Hypothalamus (tissue), 51 donors: ENCODE results near the gene BCDIN3D.
"Not testable (repeated sequence)": the region's sequence is repeated elsewhere in the genome, so short reads cannot be mapped to it uniquely, and the experiment has no call there.

Experiments used
- DNase-seq, 51 donors: peaks; one replicate each; lab custom pipeline; 2025; lab: John Stamatoyannopoulos, UW

Gene BCDIN3D, protein sequence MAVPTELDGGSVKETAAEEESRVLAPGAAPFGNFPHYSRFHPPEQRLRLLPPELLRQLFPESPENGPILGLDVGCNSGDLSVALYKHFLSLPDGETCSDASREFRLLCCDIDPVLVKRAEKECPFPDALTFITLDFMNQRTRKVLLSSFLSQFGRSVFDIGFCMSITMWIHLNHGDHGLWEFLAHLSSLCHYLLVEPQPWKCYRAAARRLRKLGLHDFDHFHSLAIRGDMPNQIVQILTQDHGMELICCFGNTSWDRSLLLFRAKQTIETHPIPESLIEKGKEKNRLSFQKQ

DNA sequence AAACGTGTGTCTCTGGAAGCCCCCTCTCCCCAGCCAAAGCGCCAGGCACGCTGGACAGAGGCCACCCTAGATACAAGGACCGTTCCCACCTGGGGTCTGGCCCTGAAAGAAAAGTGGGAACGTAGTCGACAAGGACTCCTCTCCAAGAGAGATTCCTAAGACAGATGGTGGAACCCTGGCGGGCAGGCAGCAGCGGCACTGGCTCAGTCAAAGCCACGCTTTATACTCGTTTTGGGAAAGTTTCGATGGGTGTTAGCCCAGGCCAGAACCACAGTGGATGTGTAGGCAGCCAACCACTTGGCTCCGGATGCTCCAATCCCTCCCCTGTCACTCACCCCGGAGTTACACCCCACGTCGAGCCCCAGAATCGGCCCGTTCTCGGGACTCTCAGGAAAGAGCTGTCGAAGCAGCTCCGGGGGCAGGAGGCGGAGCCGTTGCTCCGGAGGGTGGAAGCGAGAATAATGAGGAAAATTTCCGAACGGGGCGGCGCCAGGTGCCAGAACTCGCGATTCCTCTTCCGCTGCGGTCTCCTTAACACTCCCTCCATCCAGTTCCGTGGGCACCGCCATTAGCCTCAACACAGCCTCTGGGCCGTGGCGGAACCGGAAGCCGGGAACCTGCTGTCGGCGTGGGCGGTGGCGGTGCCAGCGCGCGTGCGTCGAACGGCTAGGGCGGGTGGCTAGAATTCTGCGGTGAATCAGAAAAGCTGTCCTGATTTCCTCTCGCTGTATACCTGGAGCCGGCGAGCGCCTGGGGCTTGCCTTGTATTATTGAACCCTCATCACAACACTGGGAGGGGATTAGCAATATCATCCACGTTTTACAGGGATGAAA lies at the start of gene BCDIN3D:
Gene BCDIN3D, minus strand, starts transcription at position 588 of the 834 bp plus-strand sequence. Its CDS starts 19 bp downstream, at position 569.
- DNase-seq = peak; percentile 62 to 94 (median 83)

DNA sequence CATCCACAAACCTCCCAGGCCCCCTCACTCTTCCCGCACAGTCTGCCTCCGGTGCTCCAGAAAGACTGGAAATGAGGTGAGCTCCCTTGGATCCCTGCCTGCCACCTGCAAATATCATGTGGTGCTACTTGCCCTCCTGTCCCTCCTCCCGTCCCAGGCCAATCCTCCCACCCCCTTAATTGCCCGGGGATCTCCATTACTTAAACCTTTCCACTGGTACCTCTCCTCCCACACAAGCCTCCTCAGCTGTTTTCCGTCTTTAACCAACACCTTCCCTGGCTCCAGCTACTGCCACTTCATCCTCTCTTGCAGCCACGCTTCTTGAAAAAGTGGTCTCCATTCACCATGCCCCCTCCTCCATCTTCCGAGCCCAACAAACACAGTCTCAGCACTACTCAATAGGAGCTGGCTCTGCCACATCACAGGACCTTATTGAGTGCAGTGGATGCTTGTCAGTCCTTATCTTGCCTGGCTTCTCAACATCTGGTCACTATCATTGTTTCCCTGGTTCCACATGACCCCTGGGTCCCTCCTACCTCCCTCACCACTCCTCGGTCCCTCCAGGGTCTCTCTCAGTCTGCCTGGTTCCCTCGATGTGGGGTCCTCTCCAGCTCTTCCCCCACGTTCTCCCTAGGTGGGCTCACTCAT lies 49.3 kb upstream of the BCDIN3D start:
- no peak for DNase-seq

DNA sequence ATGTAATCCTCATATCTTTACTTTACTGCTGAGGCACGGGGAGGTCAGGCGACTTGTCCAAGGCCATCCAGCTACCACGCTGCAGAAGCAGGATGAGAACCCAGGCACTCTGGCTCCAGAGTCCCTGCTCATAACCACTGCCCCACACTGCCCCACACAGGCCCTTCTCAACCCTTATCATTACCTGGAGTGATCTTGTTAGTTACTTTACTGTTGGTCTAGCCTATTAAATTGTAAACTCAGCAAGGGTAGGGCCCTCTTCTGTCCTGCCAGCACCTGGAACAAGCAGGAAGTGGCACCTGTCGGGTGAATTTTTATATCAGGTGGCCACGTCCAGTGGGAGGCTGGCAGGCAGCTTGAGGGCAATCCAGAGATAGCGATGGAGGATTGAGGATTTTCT lies 48.6 kb upstream of the BCDIN3D start:
- no peak for DNase-seq

DNA sequence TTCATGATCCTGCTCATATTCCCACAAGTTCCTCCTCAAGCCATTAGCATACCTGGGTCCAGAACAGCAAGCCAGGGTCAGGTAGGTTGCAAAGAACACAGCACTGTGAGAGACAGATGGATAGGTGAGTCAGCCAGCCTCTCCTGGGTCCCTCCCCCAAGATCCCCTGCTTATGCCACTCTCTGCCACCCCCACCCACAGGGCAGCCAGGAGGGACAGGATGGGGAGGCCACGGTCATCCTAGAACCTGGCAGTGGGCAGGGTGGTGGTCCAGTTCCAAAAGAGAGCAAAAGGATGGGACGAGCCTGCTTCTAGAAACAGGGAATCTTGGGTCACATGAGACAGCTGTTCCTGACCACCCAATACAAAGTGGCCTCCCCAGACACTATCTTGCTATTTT lies 48.1 kb upstream of the BCDIN3D start:
- DNase-seq = no peak

DNA sequence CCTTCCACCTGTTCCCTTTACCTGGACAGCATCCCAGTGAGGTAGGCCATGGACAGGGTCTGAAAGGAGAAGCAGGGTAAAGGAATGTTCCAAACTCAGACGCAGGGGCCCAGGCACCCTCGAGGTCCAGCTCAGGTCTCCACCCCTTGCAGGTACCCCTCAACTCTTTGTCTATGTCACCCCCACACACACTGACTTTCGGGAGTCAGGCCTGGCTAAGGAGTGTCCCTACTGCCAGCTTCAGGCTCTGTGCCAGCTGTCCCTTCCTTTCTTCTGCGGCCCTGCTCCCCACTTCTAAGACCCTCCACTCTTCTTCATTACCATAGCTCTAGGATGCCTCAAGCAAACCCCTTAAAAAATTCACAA lies 47.2 kb upstream of the BCDIN3D start:
- DNase-seq = no peak

DNA sequence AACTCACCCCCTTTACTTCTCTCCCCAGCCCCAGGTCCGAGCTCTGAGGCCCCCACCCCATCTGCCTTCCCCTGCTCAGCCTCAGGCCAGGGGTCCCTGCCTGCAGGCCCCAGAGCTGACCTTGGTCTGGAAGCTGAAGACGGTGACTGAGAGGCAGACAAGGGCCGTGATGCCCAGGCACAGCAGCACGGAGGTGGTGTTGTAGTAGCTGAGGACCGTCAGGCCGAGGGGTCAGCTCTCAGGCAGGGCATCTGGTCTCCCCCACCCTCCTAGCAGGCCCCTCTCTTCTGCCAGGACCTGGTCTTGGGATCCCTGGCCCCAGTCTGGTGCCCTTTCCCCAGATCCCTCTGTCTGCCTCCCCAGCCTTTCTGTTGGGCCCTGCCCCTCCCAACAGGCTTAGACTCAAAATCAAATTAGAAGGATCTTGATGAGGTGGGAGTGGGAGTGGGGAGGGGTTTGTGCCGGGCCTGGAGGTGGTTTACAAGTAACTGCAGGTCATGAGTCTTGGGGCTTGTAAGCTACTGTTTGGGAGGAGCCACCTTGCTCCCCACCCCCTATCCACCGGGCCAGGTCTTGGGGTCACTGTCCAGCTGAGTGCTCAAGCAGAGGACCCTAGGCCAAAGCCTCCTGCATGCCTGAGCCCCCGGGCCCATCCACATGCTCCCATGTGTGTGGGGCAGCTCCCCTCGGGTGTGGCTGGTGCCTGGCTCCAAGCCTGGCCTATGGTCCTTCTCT lies 46.6 kb upstream of the BCDIN3D start:
- no peak for DNase-seq

DNA sequence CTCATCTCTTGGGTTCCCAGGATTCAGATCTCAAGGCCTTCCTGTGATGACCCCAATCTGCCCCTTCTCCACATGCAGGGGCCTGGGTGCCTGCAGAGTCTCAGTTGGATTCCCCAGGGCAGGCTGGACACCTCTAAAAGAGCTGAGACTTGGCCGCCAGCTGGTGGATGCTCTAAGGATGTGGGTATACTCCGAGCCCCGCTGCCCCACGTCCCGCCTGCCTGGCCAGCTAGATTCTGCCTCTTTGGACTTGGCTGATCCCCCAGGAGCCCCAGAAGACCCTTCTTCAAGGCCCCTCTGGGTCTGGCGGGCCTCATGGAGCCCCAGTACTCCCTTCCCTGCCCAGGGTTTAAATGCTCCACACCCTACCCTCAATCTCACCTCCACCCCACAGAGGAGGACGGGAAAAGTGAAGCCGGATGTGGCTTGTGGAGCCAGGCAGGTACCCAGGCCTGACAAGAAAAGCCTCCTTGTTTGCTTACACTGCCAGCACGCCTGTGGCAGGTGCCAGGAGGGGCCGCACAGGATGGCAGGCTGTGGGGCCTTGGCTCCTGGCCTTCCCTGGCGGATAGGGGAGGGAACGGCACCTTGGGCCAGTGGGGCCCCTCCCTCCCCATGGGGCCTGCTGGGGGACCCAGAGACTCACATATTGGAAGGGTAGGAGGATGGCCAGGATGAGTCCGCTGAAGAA lies 45.7 kb upstream of the BCDIN3D start:
- no peak for DNase-seq

DNA sequence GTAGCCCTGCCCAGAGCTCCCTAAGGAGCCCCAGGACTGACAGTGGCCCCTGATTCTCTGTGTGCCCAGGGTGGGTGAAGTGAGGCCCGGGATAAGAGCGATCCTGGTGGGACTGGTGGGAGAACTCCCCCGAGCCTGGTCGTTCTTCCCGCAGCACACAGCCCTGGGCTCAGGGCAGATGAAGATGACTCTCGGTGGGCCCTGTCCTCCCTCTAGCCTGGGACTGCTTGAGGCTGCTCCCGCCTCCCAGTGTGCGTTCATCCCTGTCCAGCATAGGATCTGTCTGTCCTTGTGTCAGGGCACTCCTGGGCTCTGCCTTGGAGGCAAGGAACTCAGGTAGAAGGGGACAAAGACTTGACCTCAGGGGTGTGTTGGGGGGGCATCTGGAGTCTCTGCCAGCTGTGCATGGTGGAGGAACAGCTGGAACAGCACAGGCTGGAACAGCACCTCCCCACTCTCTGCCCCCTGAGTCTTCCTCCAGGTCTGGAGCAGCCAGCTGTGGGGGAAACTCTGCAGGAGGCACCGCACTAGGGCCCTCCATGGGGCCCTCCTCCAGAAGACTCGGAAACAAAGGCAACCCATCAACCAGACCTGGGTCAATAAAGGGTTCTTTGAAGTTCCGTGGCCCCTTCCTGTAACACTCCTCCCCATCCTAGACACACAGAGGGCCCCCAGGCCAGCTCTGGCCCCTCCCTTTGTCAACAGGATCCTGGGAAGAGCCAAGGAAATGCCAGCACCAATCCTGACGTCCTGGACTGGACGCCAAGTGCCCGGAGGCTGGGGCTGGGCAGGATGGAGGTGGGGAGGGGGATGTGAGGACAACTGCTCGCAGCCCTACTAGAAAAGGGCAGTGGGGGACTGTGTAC lies 44.9 kb upstream of the BCDIN3D start:
- no peak for DNase-seq

DNA sequence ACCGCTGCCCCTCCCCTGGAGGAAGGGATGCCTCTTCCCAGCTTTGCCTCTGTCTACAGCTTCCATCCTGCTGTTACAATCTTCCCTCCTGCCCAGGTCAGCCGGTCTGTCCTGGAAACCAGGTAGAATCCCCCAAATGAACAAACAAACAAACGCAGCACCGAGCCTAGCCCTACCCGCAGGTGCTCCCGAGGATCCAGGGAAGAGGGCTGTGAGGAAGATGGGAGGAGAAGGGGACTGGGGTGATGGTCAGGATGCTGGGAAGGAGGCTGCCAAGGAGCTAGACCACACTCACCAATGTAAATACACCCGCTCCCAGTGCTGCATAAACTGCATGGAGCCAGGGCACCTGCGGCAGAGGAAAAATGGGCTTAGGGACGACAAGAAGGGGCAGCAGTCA lies 44.2 kb upstream of the BCDIN3D start:
- DNase-seq = no peak

DNA sequence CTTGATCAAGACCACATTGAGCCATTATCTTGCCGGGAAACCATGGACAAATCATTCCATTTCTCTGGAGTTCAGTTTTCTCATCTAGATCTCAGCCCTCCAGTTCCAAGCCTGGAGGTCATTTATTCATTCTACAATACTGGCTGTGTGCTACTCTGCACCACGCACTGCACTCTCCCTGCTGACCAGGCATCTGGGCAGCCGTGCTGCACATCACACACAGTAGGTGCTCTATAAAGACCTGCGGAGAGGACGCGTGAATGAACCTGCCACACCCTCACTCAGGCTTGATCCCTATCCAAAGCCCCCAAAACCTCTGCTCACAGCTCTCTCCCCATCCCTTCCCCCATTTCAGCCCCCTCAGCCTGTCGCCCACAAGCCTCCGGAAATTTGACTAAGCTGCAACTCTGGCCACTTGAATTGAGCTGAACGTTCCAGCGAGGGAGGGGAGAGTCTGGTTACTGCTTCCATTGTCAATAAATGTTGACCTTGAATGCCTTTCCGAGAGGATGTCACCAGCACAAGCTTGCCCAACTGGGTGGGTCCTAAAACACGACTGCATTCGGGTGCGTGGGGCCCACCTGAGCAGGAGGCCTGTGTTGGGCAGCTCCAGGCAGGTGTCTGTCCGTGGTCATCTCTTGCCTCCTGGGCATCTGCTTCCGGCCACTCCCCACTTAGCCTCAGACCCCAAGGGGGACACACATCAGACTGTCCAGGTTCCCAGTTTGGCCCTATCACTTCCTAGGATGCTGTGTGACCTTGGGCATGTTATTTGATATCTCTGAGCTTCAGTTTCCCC lies 43.0 kb upstream of the BCDIN3D start:
- no peak for DNase-seq

DNA sequence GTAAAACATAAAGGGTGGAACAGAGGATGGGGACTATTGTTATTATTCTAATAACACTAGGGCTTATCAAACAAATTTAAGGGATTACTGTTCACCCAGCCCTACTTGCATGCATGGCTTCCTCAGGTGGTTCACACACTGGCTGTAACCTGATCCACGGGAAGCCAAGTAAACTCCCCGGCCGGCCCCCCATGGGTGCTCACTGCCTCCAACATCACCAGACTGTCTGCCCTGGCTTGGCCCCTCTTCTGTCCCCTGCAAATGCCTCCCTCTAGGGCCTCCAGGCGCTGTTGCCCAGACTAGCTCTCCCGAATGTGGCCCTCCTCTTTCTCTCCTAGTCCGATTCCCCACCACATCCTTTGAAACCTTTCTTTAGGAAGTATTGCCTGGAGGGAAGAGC lies 42.2 kb upstream of the BCDIN3D start:
- no peak for DNase-seq

DNA sequence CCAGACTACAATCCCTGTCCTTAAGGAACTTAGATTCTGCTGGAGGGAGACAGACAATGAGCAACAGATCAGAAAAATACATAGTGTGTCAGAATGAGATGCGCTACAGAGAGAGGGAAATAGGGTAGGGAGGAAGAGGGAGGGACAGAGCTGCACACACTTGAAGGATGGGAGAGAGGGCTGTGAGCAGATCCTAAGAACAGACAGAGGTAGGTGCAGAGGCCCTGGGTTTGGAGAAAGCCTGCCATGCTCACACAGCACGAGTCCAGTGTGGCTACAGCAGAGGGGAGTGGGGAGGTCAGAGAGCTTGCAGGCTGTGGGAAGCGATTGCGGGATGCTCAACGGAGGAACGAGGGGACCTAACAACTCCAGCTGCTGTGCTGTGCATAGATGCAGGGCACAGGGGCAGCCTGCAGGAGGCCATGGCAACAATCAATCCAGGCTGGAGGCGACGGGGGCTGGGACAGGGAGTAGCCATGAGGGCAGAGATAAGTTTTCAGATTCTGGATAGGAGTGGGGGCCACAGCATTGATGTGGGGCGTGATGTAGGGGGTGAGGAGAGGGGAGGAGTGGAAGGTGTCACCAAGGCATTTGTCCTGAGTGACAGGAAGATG lies 40.1 kb upstream of the BCDIN3D start:
- DNase-seq = peak in 1 of 51 donors; percentile 11

DNA sequence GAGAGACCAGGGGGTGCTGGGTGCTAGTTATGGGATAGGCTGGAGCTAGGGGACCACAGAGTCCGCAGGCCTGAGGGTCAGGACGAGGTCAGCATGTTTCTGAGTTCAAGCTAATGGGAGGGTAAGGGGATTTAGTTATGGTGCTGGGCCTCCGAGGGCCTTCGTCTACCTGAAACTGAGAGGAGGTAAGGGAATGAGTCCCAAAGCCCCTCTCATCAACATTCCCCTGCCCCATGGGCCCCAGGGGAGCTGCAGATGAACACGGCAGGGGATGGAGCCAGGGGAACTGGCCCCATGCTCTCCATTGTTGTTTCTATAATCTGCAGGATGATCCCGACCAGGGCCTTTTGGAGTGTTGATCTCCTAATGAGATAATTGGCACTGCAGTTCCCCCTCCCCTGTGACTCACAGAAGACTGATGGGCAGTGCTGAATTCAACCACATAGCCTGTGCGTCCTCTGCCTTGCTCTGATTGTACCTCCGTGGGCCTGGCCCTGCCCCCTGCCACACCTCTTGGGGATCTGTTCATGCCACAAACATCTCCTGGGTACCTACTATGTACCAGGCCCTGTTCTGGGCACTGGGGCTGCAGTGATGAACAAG lies 39.4 kb upstream of the BCDIN3D start:
- DNase-seq = no peak

DNA sequence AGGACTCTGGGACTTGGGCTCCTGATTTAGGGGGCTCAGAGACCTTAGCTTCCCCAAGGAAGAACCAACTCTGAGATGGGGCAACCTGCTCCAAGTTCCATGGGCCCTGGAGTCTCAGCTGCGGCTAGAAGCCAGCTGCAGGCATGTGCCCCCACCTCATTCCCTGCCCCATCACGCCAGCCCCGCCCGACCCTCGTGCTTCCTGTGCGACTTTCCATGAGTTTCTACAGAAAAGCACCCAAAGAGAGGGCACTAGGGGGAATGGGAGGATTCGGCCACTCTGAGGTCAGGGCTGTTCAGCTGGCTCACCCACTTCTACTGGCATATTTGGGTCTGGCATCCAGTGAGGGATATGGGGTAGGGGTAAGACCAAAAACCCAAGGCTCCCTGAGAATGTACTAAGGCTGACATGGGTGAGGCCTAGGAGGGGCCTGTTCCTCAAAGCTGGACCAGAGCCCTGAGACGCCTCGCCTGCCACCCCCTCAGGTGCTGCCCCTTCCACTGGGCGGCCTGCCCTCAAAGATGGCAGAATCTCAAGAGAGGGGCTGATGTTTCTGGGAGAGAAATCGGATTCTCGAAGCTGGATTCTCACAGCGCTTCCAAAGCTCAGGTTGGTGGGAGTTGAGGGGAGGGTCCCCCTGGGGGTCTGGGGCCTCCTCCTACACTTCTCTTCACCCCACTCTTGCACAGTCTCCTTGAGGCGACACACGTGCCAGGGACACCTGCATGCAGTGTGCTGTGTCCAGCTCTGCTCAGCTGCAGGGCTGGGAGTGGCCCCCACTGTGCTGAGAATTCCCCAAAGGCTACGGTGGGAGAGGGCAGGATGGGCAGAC lies 38.7 kb upstream of the BCDIN3D start:
- no peak for DNase-seq

DNA sequence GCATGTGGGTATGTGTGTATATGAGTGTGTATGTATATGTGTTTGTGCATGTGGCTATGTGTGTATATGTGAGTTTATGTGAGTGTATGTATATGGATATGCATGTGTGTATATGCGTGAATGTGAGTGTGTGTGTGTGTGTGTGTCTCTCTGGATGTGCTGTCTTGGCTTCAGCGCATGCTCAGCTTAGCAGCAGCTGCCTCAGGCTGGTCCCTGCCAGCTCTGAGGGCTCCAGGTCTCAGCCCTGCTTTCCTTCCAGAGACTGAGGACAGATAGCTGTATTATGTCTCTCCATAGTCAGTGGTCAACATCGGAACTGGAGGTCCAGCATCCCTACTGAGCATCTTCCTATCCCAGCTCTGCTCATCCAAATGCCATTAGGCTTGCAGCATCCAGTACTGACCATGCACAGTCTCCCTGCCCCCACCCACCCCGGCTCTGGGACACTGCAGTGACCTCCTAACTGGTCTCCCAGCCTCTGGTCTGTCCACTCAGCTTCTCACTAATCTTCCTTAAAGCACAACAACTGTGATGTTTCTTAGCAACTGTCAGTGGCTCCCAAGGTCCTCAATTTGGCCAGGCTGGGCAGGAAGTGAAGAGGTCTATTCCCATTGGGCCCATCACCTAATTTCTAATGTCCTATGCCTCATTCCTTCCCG lies 38.0 kb upstream of the BCDIN3D start:
- DNase-seq = peak in 1 of 51 donors; percentile 9

DNA sequence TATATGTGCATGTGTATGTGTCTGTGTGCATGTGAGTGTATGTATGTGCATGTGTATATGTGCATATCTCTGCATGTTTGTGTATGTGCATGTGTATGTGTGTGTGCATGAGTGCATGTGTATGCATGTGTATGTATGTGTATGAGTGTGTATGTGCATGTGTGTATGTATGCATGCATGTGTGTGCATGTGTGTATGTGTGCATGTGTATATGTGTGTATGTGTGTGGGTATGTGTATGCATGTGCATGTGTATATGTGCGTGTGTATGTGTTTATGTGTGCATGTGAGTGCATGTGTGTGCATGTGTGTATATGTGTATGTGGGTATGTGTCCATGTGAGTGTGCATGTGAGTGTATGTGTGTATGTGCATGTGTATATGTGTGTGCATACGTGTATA lies 36.2 kb upstream of the BCDIN3D start:
- not testable (repeated sequence) for DNase-seq
